Tibial nerve (tissue), 4 donors: ENCODE data around the gene FAM237B. TPM values are rescaled to one million over a fixed set of nuclear protein-coding genes. Genes with fewer than 3 reads are reported as not detected.

Experiments used
- DNase-seq, 2 donors: peaks; one replicate each; pipeline ENCODE4 v3.0.0-alpha.2; 2019; ENCODE audit warnings: low spot score in 2 of 2
- H3K27ac ChIP-seq, 4 donors: fragments of 200-600 bp; sonication (generic) in 3 of 4; one replicate each; pipeline ENCODE4 v1.5.1; 2017 to 2019; ENCODE audit warnings: mild to moderate bottlenecking in 1 of 4
- H3K27me3 ChIP-seq, 2 donors: fragments of 200-600 bp; sonication (generic) in 1 of 2; one replicate each; pipeline versions ENCODE4 v1.5.1 to v1.6.0; 2017 to 2019
- H3K36me3 ChIP-seq, 3 donors: fragments of 200-600 bp; sonication (generic); one replicate each; pipeline ENCODE4 v1.5.1; 2018 to 2019
- H3K4me1 ChIP-seq, 4 donors: fragments of 200-600 bp; sonication (generic) in 3 of 4; one replicate each; pipeline ENCODE4 v1.5.1; 2017 to 2019
- H3K4me3 ChIP-seq, 4 donors: fragments of 200-600 bp; sonication (generic) in 3 of 4; one replicate each; pipeline ENCODE4 v1.5.1; 2017 to 2019; ENCODE audit warnings: mild to moderate bottlenecking in 1 of 4, moderate library complexity in 1 of 4
- H3K9me3 ChIP-seq, 4 donors: fragments of 200-600 bp; sonication (generic) in 3 of 4; one replicate each; pipeline ENCODE4 v1.5.1; 2017 to 2019
- EP300 ChIP-seq, 2 donors: sonication (generic); formaldehyde crosslinking; IDR thresholded peaks; one replicate each; pipeline ENCODE4 v1.6.1; 2017; ENCODE audit warnings: antibody characterized with exemption in 2 of 2, mild to moderate bottlenecking in 1 of 2
- POLR2A ChIP-seq, 2 donors: fragments of 450-650 bp; IDR thresholded peaks; one replicate each; pipeline ENCODE4 v1.6.1; 2017; ENCODE audit warnings: antibody characterized with exemption in 2 of 2, mild to moderate bottlenecking in 2 of 2, moderate library complexity in 2 of 2
- WGBS, 2 donors: methylation state at CpG; one replicate each; pipeline ENCODE4 v1.1.5; 2018; 5-methylcytosine and 5-hydroxymethylcytosine counted together
- total RNA-seq, 4 donors: library from RNA; depleted of rRNA; stranded (reverse); fragments of >200 nt; gene quantifications; one replicate each; pipeline ENCODE4 v1.1.0, GENCODE V29; 2016
- TF ChIP-seq, protein P1 (sequence below), 5 experiments: fragments of 200-600 bp in 3 of 5; fragments of 450-650 bp in 2 of 5; sonication (generic) in 3 of 5; IDR thresholded peaks; one replicate each; pipeline ENCODE4 v1.5.1; 2016 to 2019; ENCODE audit warnings: antibody characterized with exemption in 5 of 5, mild to moderate bottlenecking in 3 of 5, moderate library complexity in 2 of 5

Gene FAM237B
- total RNA-seq, 4 donors from 2014 or later: not detected

DNA sequence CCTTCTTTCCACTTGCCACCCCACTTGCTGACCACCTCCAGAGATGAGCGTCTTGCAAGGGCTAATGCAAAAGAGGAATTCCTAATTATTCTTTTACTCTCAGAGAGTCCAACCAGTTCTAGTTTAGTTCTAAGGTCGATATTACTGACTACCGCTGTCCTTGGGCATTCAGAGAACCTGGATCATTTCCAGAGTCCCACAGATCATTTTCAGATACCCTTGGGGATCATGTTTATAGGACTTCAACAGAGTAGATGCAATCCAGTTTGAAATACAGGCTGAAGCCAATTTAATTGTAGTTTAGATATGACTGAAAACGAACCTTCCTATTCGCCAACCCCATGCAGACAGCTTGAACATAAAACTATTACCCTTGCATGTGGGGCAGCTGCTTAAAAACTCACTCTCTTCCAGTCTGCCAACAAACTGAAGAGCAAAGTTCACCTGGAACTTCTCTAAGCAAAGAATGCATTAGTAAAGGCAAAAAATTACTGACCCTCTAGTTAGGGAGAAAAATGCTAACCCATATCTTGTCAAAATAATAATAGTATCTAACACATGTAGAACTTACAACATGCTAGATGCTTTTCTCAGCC, 53.7 kb downstream of the FAM237B start:
- Histone ChIP-seq H3K27ac (peak overlapping the region in 2 of 4 donors; percentile 29 to 36), H3K4me3 (no peak overlapping the region)

DNA sequence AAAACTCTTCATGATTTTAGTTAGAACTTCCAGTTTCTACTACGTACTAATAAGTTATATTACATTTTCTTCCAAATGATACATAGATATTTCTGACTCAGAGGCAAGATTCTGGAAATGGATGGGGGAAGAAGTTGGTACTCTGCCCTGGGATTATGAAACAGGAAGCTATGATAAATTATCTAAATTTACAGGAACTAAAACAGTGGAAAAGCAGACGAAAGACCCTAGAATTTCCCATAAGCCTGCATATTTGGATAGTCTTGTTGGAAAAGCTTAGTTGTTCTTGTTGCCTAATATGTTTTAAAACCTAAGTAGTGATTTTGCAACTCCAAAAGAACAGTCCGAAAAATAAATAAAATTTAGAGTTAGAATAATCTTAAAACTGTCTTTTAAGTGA, 54.3 kb downstream of the FAM237B start:
- Histone ChIP-seq H3K4me3 (no peak overlapping the region), H3K9me3 (no peaks in the 10 kb centered on the region), H3K36me3 (no peaks in the 10 kb centered on the region), H3K27me3 (no peaks in the 10 kb centered on the region), H3K4me1 (peaks cover 0 to 10% (median 0%) of the 10 kb centered on the region in 4 donors), H3K27ac (peak overlapping the region in 2 of 4 donors; percentile 29 to 36)
- peak in 1 of 2 donors; percentile 31 for DNase-seq
- 67 to 70% methylated on average over 3 of the region's 3 CpGs for WGBS, 2 donors
- TF ChIP-seq EP300 (IDR thresholded peaks at IDR 0.05) (peak in 1 of 2 donors; percentile 51), POLR2A (IDR thresholded peaks at IDR 0.05) (no peak)
- TF ChIP-seq, protein P1, sequence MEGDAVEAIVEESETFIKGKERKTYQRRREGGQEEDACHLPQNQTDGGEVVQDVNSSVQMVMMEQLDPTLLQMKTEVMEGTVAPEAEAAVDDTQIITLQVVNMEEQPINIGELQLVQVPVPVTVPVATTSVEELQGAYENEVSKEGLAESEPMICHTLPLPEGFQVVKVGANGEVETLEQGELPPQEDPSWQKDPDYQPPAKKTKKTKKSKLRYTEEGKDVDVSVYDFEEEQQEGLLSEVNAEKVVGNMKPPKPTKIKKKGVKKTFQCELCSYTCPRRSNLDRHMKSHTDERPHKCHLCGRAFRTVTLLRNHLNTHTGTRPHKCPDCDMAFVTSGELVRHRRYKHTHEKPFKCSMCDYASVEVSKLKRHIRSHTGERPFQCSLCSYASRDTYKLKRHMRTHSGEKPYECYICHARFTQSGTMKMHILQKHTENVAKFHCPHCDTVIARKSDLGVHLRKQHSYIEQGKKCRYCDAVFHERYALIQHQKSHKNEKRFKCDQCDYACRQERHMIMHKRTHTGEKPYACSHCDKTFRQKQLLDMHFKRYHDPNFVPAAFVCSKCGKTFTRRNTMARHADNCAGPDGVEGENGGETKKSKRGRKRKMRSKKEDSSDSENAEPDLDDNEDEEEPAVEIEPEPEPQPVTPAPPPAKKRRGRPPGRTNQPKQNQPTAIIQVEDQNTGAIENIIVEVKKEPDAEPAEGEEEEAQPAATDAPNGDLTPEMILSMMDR (IDR thresholded peaks at IDR 0.05): no peak

More for the DNA sequence above, 53.7 kb downstream of the FAM237B start:
- H3K36me3 ChIP-seq: no peaks in the 10 kb centered on the region
- 84 to 89% methylated on average over 5 of the region's 5 CpGs for WGBS, 2 donors
- H3K9me3 ChIP-seq: no peaks in the 10 kb centered on the region
- TF ChIP-seq POLR2A (IDR thresholded peaks at IDR 0.05): no peak
- TF ChIP-seq, protein P1 (IDR thresholded peaks at IDR 0.05): no peak
- no peak for TF ChIP-seq EP300 (IDR thresholded peaks at IDR 0.05)
- no peaks in the 10 kb centered on the region for H3K27me3 ChIP-seq
- no peak for DNase-seq
- peaks cover 0 to 16% (median 0%) of the 10 kb centered on the region in 4 donors for H3K4me1 ChIP-seq

Other genes with a start within 250 kb of the FAM237B start
- 10 to 100 TPM in 1 of 4 donors, 1 to 10 TPM in 3; 3.1 to 38.7 (median 4.1) TPM for gene STEAP1, start 166.8 kb downstream of the FAM237B start, total RNA-seq
- gene STEAP2, start 109.6 kb downstream of the FAM237B start, total RNA-seq: 10 to 100 TPM; 17.3 to 61.5 (median 20.6) TPM
- 10 to 100 TPM; 18.9 to 51.1 (median 22.0) TPM for gene CFAP69, start 76.1 kb downstream of the FAM237B start, total RNA-seq
- gene GTPBP10, start 25.4 kb upstream of the FAM237B start, total RNA-seq: 10 to 100 TPM; 11.3 to 48.1 (median 28.6) TPM
- gene CLDN12, start 82.2 kb upstream of the FAM237B start, total RNA-seq: 10 to 100 TPM; 14.1 to 24.3 (median 15.9) TPM
- not detected for gene PTTG1IP2, start 148.3 kb upstream of the FAM237B start, total RNA-seq